Trophoblast cell (in vitro differentiated cells and primary cell): ENCODE results near the gene SRCAP.

Experiments used
- DNase-seq, 2 donors: peaks; one replicate each; pipeline ENCODE4 v3.0.0-alpha.2; 2016
- H2AFZ ChIP-seq: 2 replicates; pipeline ENCODE4 v1.6.1; 2013; ENCODE audit warnings: low read length, moderate library complexity, mild to moderate bottlenecking; ENCODE audit not compliant: insufficient read depth, poor library complexity
- H2AK5ac ChIP-seq: 2 replicates; pipeline ENCODE4 v1.6.1; 2013; ENCODE audit warnings: mild to moderate bottlenecking, low read length
- H2BK120ac ChIP-seq: 2 replicates; pipeline ENCODE4 v1.6.1; 2013; ENCODE audit warnings: low read length, mild to moderate bottlenecking, moderate library complexity; ENCODE audit not compliant: insufficient read depth, poor library complexity
- H2BK12ac ChIP-seq: 2 replicates; pipeline ENCODE4 v1.6.1; 2013; ENCODE audit warnings: mild to moderate bottlenecking, low read length, moderate library complexity
- H2BK5ac ChIP-seq: 2 replicates; pipeline ENCODE4 v1.6.1; 2013; ENCODE audit warnings: low read length, low read depth, moderate library complexity, mild to moderate bottlenecking; ENCODE audit not compliant: poor library complexity
- H3K14ac ChIP-seq: 2 replicates; pipeline ENCODE4 v1.6.1; 2013; ENCODE audit warnings: mild to moderate bottlenecking, low read length
- H3K18ac ChIP-seq: 2 replicates; pipeline ENCODE4 v1.6.1; 2013; ENCODE audit warnings: mild to moderate bottlenecking, low read length
- H3K23ac ChIP-seq: 2 replicates; pipeline ENCODE4 v1.6.1; 2013; ENCODE audit warnings: low read length
- H3K27ac ChIP-seq: 2 replicates; pipeline ENCODE4 v1.5.1; 2013; ENCODE audit warnings: low read depth, mild to moderate bottlenecking, inconsistent platforms, low read length, moderate library complexity
- H3K27me3 ChIP-seq: 2 replicates; pipeline ENCODE4 v1.6.1; 2013; ENCODE audit warnings: inconsistent platforms, mild to moderate bottlenecking, low read length, moderate library complexity; ENCODE audit not compliant: insufficient read depth
- H3K36me3 ChIP-seq, 2 experiments: 1 replicate in 1 of 2; 2 replicates in 1 of 2; pipeline ENCODE4 v1.6.1; 2013; ENCODE audit warnings: low read length in 2 of 2, mild to moderate bottlenecking in 2 of 2, moderate library complexity in 1 of 2; ENCODE audit not compliant: insufficient read depth in 2 of 2, control insufficient read depth in 1 of 2
- H3K4ac ChIP-seq: 2 replicates; pipeline ENCODE4 v1.6.1; 2013; ENCODE audit warnings: low read depth, mild to moderate bottlenecking, low read length, moderate library complexity
- H3K4me1 ChIP-seq, 2 experiments: 1 replicate in 1 of 2; 2 replicates in 1 of 2; pipeline ENCODE4 v1.6.1; 2013; ENCODE audit warnings: low read length in 2 of 2, mild to moderate bottlenecking in 2 of 2, moderate library complexity in 1 of 2; ENCODE audit not compliant: insufficient read depth in 2 of 2, control insufficient read depth in 1 of 2
- H3K4me2 ChIP-seq: 2 replicates; pipeline ENCODE4 v1.6.1; 2013; ENCODE audit warnings: inconsistent platforms, mild to moderate bottlenecking, low read length, moderate library complexity
- H3K4me3 ChIP-seq: 2 replicates; pipeline ENCODE4 v1.5.1; 2013; ENCODE audit warnings: mild to moderate bottlenecking, low read depth, low read length, inconsistent platforms
- H3K79me1 ChIP-seq: one replicate; pipeline ENCODE4 v1.6.1; 2013; ENCODE audit warnings: low read length
- H3K79me2 ChIP-seq: 2 replicates; pipeline ENCODE4 v1.6.1; 2013; ENCODE audit warnings: low read length, mild to moderate bottlenecking; ENCODE audit not compliant: control insufficient read depth, insufficient read depth, poor library complexity
- H3K9ac ChIP-seq: 2 replicates; pipeline ENCODE4 v1.6.1; 2013; ENCODE audit warnings: mild to moderate bottlenecking, low read length
- H3K9me3 ChIP-seq: 2 replicates; pipeline ENCODE4 v1.6.1; 2013; ENCODE audit warnings: low read depth, mild to moderate bottlenecking, control low read depth, inconsistent platforms, low read length; ENCODE audit not compliant: insufficient read depth
- H4K12ac ChIP-seq: 2 replicates; pipeline ENCODE4 v1.6.1; 2013; ENCODE audit warnings: low read depth, mild to moderate bottlenecking, low read length, moderate library complexity
- H4K8ac ChIP-seq: 2 replicates; pipeline ENCODE4 v1.6.1; 2013; ENCODE audit warnings: low read depth, mild to moderate bottlenecking, low read length, moderate library complexity
- H4K91ac ChIP-seq: one replicate; pipeline ENCODE4 v1.6.1; 2013; ENCODE audit warnings: low read depth, mild to moderate bottlenecking, low read length, moderate library complexity
- WGBS: extraction: QIAGEN DNeasy Blood & Tissue Kit; methylation state at CpG from one replicate; pipeline ENCODE4 v1.1.7; 2013; ENCODE audit warnings: missing lambda C conversion rate; ENCODE audit not compliant: insufficient read length, insufficient coverage; ENCODE audit errors: extremely low coverage; 5-methylcytosine and 5-hydroxymethylcytosine counted together

Gene SRCAP

GRCh38 chr16:30663038-30663437, 35.9 kb upstream of the SRCAP start:
- Histone ChIP-seq H3K4me2 (no peak overlapping the region), H3K4ac (no peak overlapping the region), H3K27ac (no peak overlapping the region), H4K91ac (no peak overlapping the region), H3K4me3 (no peak overlapping the region), H2AFZ (no peak overlapping the region), H4K8ac (no peak overlapping the region), H2AK5ac (no peak overlapping the region), H3K79me1 (peaks cover 17% of the 10 kb centered on the region), H3K27me3 (no peaks in the 10 kb centered on the region), H3K18ac (no peak overlapping the region), H2BK5ac (no peak overlapping the region), H3K9ac (no peak overlapping the region), H2BK12ac (no peak overlapping the region), H3K36me3 (peaks cover 66 to 73% of the 10 kb centered on the region in 2 experiments), H2BK120ac (no peak overlapping the region), H3K79me2 (peaks cover 18% of the 10 kb centered on the region), H3K14ac (no peak overlapping the region), H3K23ac (no peak overlapping the region), H3K9me3 (peaks cover 5% of the 10 kb centered on the region), H4K12ac (no peak overlapping the region), H3K4me1 (peaks cover 12 to 15% of the 10 kb centered on the region in 2 experiments)
- no CpG with 5 or more reads among the region's 8 CpGs for WGBS
- no peak for DNase-seq

GRCh38 chr16:30663820-30664219, 35.2 kb upstream of the SRCAP start:
- Histone ChIP-seq H2BK12ac (no peak overlapping the region), H3K4ac (no peak overlapping the region), H2AFZ (no peak overlapping the region), H3K4me3 (no peak overlapping the region), H3K14ac (no peak overlapping the region), H3K9ac (no peak overlapping the region), H3K79me2 (peaks cover 16% of the 10 kb centered on the region), H3K4me2 (no peak overlapping the region), H3K18ac (no peak overlapping the region), H3K23ac (no peak overlapping the region), H3K9me3 (peaks cover 5% of the 10 kb centered on the region), H3K4me1 (peaks cover 12 to 15% of the 10 kb centered on the region in 2 experiments), H3K27me3 (no peaks in the 10 kb centered on the region), H4K8ac (no peak overlapping the region), H3K36me3 (peaks cover 74 to 81% of the 10 kb centered on the region in 2 experiments), H2AK5ac (no peak overlapping the region), H2BK120ac (no peak overlapping the region), H2BK5ac (no peak overlapping the region), H3K27ac (no peak overlapping the region), H4K91ac (no peak overlapping the region), H3K79me1 (peaks cover 13% of the 10 kb centered on the region), H4K12ac (no peak overlapping the region)
- no CpG with 5 or more reads among the region's 9 CpGs for WGBS
- no peak for DNase-seq

DNA sequence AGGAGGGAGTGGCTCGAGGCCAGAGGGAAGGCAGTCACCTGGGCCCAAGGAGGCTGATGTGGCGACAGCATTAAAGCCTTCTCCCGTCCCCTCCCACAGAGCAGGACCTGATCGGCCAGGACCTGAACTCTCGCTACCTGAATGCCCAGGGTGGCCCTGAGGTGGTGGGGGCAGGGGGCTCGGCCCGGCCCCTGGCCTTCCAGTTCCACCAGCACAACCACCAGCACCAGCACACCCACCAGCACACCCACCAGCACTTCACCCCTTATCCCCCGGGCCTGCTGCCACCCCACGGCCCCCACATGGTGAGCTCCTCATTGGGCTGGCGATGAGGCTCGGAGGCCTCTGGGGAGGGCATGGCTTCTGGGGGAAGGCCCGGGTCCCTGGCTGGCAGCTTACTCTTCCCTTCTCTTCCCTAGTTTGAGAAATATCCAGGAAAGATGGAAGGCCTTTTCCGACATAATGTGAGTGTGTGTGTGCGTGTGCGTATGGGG, 34.3 kb upstream of the SRCAP start:
- DNase-seq = no peak
- WGBS = no CpG with 5 or more reads among the region's 15 CpGs
- peaks cover 10% of the 10 kb centered on the region for H3K79me2 ChIP-seq

GRCh38 chr16:30665155-30665829, 33.7 kb upstream of the SRCAP start:
- H3K79me2 ChIP-seq = peaks cover 4% of the 10 kb centered on the region
- no peaks in the 10 kb centered on the region for H3K79me1 ChIP-seq
- no peak overlapping the region for H3K4me3 ChIP-seq
- H3K9ac ChIP-seq = no peak overlapping the region
- H2AFZ ChIP-seq = no peak overlapping the region
- no peak overlapping the region for H2BK120ac ChIP-seq
- no peak overlapping the region for H3K4me2 ChIP-seq
- no peak overlapping the region for H3K23ac ChIP-seq
- peaks cover 5% of the 10 kb centered on the region for H3K9me3 ChIP-seq
- peak overlapping the region; percentile 33 for H3K18ac ChIP-seq
- DNase-seq = peak in 1 of 2 donors; percentile 31
- no peaks in the 10 kb centered on the region for H3K27me3 ChIP-seq
- H3K27ac ChIP-seq = no peak overlapping the region
- H2BK12ac ChIP-seq = no peak overlapping the region
- WGBS = no CpG with 5 or more reads among the region's 22 CpGs
- no peak overlapping the region for H2BK5ac ChIP-seq
- H3K4me1 ChIP-seq = peaks cover 8 to 10% of the 10 kb centered on the region in 2 experiments
- H3K14ac ChIP-seq = no peak overlapping the region
- H2AK5ac ChIP-seq = no peak overlapping the region
- no peak overlapping the region for H3K4ac ChIP-seq
- H4K12ac ChIP-seq = no peak overlapping the region
- peaks cover 89 to 96% of the 10 kb centered on the region in 2 experiments for H3K36me3 ChIP-seq
- H4K91ac ChIP-seq = no peak overlapping the region
- no peak overlapping the region for H4K8ac ChIP-seq

More for the DNA sequence above, 34.3 kb upstream of the SRCAP start:
- Histone ChIP-seq H3K9me3 (peaks cover 5% of the 10 kb centered on the region), H3K4me3 (no peak overlapping the region), H4K12ac (no peak overlapping the region), H3K23ac (no peak overlapping the region), H3K4me1 (peaks cover 12 to 15% of the 10 kb centered on the region in 2 experiments), H3K79me1 (peaks cover 5% of the 10 kb centered on the region), H2AK5ac (no peak overlapping the region), H2BK5ac (no peak overlapping the region), H3K9ac (no peak overlapping the region), H3K4me2 (no peak overlapping the region), H3K27me3 (no peaks in the 10 kb centered on the region), H2BK12ac (no peak overlapping the region), H3K4ac (peak overlapping the region; percentile 9), H3K27ac (no peak overlapping the region), H4K91ac (no peak overlapping the region), H2BK120ac (no peak overlapping the region), H3K14ac (no peak overlapping the region), H2AFZ (no peak overlapping the region), H3K36me3 (peaks cover 83 to 89% of the 10 kb centered on the region in 2 experiments), H3K18ac (no peak overlapping the region), H4K8ac (no peak overlapping the region)
